ENCODE results near the gene CD99.

- no peak for TF ChIP-seq CTCF (IDR thresholded peaks at IDR 0.05)
- peak in 1 of 3 donors; percentile 53 for TF ChIP-seq POLR2AphosphoS5 (IDR thresholded peaks at IDR 0.05)
- TF ChIP-seq EP300 (IDR thresholded peaks at IDR 0.05) = no peak
- TF ChIP-seq POLR2A (IDR thresholded peaks at IDR 0.05) = no peak
Measured at GRCh38 chrX:2696698-2697215, 5.7 kb downstream of the CD99 start.
